ENCODE results near the gene ZNF30. TPM values are rescaled to one million over a fixed set of nuclear protein-coding genes. Genes with fewer than 3 reads are reported as not detected.

ZNF30 gene
- total RNA-seq, 1 experiment from 2014 or later = 8.3 TPM

GRCh38 chr19:34879563-34879962 lies 47.1 kb upstream of the ZNF30 start:
- no peak overlapping the region for H3K56ac ChIP-seq (ENCODE audit: insufficient read length, low read depth, low read length)
- H3K14ac ChIP-seq (ENCODE audit: insufficient read depth, low read length) = no peak overlapping the region
- no peaks in the 10 kb centered on the region for H4K20me1 ChIP-seq (ENCODE audit: control insufficient read depth, insufficient read depth, insufficient read length)
- TF ChIP-seq CTCF (conservative IDR thresholded peaks at IDR 0.05) = no peak
- H2AFZ ChIP-seq (ENCODE audit: low read length) = no peak overlapping the region
- no peaks in the 10 kb centered on the region for H3K79me1 ChIP-seq (ENCODE audit: insufficient read depth, low read depth, low read length, poor library complexity, severe bottlenecking)
- H3K18ac ChIP-seq (ENCODE audit: insufficient read length, low read depth, low read length) = no peak overlapping the region
- no peak overlapping the region for H4K8ac ChIP-seq (replicated peaks; ENCODE audit: insufficient read length, low read depth, low read length)
- H3K4me2 ChIP-seq (ENCODE audit: insufficient read depth, insufficient read length, low read length) = no peak overlapping the region
- no peaks in the 10 kb centered on the region for H3K4me1 ChIP-seq (ENCODE audit: insufficient read depth, low read length)
- H2BK12ac ChIP-seq (ENCODE audit: insufficient read length, low read depth, low read length) = no peak overlapping the region
- no peak overlapping the region for H3K23ac ChIP-seq (ENCODE audit: insufficient read length, low read depth, low read length)
- Mint-ChIP-seq H3K36me3 (ENCODE audit: insufficient read depth in 1 of 3, low read depth in 3 of 3) (peaks cover 0 to 1% (median 0%) of the 10 kb centered on the region in 3 experiments; a peak in 1 of 7 replicates), H3K27ac (no peak overlapping the region), H3K27me3 (ENCODE audit: low read depth) (peaks cover 8% of the 10 kb centered on the region), H3K4me1 (no peaks in the 10 kb centered on the region), H3K9me3 (peaks cover 6 to 58% of the 10 kb centered on the region in 2 experiments), H3K4me3 (no peak overlapping the region)
- H4K91ac ChIP-seq (ENCODE audit: insufficient read length, low read depth, low read length) = no peak overlapping the region
- H3K4ac ChIP-seq (ENCODE audit: low read depth, low read length) = no peak overlapping the region
- no peak overlapping the region for H2BK120ac ChIP-seq (ENCODE audit: low read depth, low read length, poor library complexity, severe bottlenecking)
- DNase-seq = no peak
- H3K23me2 ChIP-seq (ENCODE audit: insufficient read length, low read depth, low read length, poor library complexity, severe bottlenecking) = no peaks in the 10 kb centered on the region
- no peak overlapping the region for H2BK5ac ChIP-seq (ENCODE audit: insufficient read length, low read length)
- no peak overlapping the region for H2BK20ac ChIP-seq (ENCODE audit: low read depth, low read length, poor library complexity, severe bottlenecking)
- H3K79me2 ChIP-seq (ENCODE audit: insufficient read depth, low read length) = no peaks in the 10 kb centered on the region
- no peak overlapping the region for H2BK15ac ChIP-seq (ENCODE audit: low read depth, low read length)
- no peak overlapping the region for H3K27ac ChIP-seq (ENCODE audit: insufficient read length, low read depth, low read length)
- no peaks in the 10 kb centered on the region for H3K9me3 ChIP-seq (ENCODE audit: control insufficient read depth, low read depth, low read length)
- no peak overlapping the region for H3T11ph ChIP-seq (ENCODE audit: low read length)
- H4K5ac ChIP-seq (ENCODE audit: insufficient read length, low read depth, low read length) = no peak overlapping the region
- no peak overlapping the region for H2AK5ac ChIP-seq (ENCODE audit: insufficient read length, low read length)
- H3K9ac ChIP-seq (ENCODE audit: extremely low read depth, insufficient read length, low read length) = no peak overlapping the region
- no peaks in the 10 kb centered on the region for H3K27me3 ChIP-seq (ENCODE audit: insufficient read depth, low read length)

Measured in H9 (cell line).